NCI-H187 treated with DMSO at 0.1 percent for 48 hours (cell line): Measurements from ENCODE around the gene GNB3.

ENCODE experiments used
- DNase-seq: peaks from one replicate; lab custom pipeline; 2025; lab: John Stamatoyannopoulos, UW

The GNB3 gene

DNA sequence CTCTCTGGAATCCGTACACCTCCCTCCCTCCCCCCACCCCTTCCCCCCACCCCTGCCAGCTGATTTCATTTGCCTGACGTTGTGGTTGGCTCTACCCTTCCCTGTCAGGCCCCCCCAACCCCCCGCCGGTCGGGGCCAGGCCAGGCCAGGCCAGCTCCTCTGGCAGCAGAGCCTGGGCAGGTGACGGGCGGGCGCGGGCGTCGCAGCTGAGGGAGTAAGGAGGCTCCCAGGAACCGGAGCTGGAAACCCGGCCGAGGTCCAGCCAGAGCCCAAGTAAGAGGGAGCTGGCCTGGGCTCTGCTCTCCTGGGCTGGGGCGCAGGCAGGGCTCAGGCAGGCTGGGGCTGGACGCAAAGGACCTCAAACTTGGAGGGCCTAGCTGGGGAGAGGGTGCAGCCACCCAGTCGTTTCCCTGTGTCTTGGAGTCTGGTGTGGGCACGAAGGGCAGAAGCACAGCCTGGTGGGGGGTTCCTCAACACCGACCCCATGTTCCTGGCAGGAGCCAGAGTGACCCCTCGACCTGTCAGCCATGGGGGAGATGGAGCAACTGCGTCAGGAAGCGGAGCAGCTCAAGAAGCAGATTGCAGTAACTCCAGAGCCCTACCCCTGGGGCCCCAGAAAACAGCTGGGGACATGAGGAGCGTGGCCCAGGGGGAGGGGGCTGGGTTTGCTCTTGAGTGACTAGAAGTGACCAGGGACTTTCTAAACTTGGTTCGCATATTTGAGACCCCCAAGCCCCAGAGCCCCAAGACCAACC, at the start of gene GNB3:
GNB3 (plus strand) TSS at position 165 of the 755 bp plus-strand sequence; CDS start at position 528, 363 bp downstream.
- DNase-seq = no peak

DNA sequence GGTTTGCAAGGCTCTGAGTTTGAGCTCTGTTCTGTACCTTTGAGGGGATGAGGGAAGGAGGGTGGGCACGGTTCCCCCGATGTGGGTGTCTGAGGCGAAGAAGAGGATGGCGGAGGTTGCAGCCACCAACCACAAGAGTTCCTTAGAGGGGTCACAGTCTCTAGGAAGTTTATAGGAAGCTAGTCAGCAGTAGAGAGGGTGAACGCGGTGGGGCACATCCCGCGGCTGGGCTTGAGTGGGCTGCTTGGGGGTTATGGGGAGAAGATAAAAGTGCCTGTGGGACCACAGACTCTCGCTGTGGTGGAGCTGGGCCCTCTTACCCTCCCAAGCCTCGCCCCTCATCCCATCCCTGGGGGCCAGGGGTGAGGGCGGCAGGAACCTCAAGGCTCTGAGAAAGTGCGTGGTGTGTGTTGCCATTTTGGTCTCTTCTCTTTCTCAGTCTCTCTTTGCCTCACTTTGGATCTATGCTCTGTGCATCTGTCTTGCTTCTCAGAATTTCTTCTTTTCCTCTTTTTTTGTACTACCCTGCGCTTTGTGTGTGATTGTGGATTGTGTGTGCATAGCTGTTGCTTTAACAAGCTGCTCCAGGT, 48.7 kb upstream of the GNB3 start:
- DNase-seq = no peak

DNA sequence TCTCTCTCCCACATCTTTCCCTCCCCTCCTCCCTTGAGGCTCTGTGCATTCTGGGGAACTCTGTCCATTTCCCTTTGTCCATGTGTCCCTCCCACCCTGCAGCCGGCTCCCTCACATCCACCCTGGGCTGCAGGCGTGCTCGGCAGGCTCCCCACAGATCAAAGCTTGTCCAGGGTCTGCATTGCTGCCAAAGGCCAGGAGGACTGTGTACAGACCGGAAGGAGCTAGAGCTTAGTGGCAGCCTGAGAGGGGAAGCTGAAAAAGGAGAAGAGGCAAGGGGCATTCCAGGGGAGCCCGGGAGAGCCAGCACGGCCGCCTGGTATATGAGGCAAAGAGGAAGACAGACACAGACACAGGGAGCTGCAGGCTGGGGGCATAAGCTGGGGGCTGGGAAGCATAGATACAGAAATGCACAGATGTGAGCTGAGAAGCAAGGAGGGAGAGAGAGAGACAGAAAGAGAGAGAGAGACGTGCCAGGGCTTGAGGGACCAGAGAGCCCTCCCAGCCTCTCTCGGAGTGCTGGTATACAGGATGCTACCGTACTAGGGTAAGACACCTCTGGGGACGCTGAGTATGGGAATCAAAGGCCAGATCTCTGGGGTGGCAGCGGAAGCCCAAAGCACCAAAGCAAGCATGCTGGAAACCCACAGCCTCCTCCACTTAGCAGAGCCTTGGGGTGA, 48.1 kb upstream of the GNB3 start:
- no peak for DNase-seq

DNA sequence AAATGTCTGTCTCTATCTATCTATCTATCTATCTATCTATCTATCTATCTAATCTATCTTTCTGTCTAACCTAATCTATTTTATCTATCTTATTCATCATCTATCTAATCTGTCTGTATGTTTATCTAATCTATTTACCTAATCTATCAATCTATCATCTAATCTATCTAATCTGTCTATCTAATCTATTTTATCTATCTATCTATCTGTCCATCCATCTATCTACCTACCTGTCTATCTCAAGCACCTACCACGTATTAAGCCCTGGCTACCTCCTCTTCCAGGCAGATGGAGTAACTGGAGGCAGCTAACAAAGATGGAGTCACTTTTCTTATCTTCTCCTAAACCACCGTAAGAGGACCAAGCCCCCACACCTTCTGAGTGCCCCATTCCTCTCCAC, 45.6 kb upstream of the GNB3 start:
- no peak for DNase-seq

DNA sequence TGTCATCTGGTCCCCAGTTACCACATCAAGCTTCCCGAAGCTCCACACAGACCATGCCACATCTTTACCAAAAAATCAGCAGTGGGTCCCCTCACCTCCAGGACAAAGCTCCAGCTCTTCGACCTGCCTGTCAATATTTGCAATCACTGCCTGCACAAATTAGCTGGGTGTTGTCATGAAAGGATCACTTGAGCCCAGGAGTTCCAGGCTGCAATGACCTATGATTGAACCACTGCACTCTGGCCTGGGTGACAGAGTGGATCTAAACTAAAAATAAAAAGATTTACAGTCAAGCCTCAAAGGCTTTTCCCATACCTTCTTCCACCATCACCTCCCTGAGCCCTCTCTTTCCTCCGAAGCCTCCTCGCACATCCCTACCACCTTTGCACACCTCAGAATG, 44.1 kb upstream of the GNB3 start:
- no peak for DNase-seq

DNA sequence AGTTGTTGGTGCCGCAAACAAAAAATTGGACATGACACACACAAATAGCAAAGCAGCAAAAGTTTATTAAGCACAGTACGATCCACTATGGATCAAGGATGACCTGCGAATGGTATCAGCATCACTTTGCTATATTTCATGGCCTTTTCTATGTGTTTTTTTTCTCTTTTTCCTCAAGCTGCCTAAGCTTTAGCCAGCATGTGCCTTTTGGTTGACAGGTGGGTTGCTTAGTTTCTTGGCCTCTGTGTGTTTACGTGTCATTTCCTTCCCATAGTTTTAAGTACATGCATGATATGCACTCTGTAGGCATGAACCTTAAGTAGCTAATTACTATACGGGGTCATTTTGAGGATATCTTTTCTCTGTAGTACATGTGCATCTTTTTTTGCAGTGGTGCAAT, 41.6 kb upstream of the GNB3 start:
- no peak for DNase-seq

DNA sequence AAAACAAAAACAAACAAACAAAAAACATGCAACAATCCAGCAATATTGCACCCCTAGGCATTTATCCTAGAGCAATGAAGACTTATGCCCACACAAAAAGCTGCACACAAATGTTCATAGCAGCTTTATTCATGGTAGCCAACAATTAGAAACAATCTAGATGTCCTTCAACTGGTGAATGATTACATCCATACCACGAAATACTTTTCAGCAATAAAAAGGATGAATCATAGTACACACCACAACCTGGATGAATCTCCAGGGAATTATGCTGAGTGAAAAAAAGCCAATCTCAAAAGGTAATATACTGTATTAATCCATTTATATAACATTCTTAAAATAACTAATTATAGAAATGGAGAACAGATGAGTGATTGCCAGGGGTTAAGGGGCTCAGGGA, 33.6 kb upstream of the GNB3 start:
- no peak for DNase-seq

DNA sequence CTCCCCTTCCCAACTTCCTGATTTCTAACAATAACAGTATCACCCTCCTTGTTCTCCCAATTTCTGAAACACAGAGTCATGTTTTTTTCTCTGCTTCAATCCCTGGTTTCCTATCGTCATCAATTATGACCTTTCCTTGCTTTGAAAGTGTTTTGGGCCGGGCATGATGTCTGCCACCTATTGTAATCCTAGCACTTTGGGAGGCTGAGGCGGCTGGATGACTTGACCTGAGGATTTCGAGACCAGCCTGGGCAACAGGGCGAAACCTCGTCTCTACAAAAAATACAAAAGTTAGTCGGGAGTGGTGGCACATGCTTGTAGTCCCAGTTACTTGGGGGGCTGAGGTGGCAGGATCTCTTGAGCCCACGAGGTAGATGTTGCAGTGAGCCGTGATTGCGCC, 31.7 kb upstream of the GNB3 start:
- no peak for DNase-seq

DNA sequence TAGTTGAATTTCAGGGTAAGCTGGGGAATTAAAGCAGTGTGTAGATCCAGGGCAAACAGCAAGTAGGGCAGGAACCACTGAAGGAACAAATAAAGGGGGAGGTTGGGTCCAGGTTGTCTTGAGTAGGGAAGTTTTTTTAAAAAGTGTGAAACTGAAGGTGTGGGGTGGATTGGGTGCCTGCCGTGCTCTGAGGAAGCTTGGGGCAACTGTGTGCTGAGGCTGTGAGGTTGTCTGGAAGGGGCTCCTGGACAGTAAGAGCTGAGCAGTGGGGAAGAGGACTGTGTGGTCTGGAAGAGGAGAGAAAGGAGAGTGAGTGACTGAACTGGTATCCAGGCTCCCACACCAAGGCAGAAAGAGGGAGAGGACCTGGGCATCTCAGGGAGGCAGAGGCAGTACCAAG, 30.0 kb upstream of the GNB3 start:
- no peak for DNase-seq

DNA sequence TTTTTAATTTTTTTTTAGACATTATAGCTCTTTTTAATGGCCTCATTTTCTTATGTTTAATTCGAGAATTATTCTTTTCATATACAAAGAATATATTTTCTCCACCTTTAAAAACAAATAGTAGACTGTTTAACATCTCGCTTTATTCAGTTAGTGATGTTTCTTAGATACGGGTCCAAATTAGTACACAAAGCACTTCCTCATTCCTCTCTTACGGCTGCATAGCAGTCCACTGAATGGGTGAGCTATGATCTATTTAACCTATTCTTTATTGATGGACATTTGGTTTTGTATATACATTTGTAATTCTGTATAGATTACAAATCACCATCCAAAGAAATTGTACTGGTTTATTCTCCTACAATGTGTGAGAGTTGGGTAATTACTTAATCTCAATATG, 27.4 kb upstream of the GNB3 start:
- DNase-seq = no peak

DNA sequence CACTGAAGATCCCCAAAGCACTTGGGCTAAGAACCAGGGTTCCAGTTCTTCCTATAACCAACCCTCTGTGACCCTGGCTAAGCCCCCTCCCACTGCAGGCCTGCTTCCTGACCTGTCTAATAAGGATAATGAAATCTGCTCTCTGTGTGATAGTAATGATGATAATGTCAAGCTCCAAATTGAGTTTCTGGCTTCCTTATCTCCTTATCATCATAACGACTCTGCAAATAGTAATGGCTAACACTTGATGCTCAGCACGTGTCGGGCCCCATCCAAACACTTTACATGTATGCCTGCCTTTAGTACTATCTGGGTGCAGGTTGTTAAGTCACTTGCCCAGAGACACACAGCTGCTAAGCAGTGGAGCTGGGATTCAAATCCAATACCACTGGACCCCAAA, 24.1 kb upstream of the GNB3 start:
- DNase-seq = no peak

DNA sequence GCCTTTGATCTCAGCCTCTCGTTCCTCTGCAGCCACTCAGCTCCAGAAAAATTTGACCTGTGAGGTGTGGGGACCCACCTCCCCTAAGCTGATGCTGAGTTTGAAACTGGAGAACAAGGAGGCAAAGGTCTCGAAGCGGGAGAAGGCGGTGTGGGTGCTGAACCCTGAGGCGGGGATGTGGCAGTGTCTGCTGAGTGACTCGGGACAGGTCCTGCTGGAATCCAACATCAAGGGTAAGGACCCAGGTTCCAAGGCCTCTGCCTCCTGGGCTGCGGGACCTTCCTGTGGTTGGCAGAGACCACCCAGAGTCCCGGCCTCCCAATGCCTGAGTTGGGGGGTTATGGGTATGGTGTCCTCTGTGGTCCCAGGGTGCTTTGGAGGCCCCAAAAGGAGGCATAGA, 23.6 kb upstream of the GNB3 start:
- DNase-seq = no peak

DNA sequence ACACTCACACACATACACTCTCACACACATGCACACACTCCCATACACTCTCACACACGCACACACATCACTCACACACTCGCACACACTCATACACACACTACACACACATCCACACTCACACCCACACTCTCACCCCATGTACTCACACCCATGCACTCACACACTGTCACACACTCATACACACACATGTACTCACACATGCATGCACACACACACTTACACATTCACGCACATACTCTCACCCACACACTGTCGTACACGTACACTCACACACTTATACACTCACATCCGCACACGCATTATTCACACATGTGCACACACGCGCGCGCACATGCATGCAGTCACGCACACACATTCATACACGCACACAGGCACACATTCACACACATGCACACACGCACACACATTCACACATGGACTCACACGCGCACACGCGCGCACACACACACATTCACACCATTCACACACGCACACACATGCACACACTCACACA, 23.0 kb upstream of the GNB3 start:
- no peak for DNase-seq

DNA sequence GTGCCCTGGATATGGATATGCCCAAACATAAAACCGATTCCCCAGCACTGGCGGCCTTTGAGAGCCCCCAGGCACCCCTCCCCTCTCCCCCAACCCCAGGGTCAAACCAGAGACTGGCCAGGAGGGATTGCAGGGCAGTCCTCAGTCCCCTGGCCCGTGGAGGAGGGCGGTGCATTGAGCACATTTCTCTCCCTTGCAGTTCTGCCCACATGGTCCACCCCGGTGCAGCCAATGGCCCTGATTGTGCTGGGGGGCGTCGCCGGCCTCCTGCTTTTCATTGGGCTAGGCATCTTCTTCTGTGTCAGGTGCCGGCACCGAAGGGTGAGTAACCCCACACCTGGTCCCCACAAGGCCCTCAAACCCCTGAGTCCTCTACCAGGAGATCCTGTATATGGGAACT, 22.5 kb upstream of the GNB3 start:
- DNase-seq = no peak

DNA sequence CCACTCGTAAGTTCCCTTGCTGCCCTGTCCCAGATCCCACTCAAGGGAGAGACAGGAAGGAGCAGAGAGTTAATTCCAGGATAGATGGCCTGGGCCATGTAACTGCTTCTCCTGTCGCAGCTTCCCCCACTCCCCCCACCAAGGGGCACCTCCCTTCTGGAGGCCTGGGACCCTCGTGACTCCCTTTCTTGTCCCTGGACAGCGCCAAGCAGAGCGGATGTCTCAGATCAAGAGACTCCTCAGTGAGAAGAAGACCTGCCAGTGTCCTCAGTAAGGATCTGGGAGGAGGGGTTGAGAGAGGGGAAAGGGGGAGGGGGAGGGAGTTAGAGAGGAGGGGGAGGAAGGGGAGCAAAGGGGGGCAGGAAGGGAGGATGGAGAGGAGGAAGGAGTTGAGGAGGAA, 22.1 kb upstream of the GNB3 start:
- DNase-seq = no peak

DNA sequence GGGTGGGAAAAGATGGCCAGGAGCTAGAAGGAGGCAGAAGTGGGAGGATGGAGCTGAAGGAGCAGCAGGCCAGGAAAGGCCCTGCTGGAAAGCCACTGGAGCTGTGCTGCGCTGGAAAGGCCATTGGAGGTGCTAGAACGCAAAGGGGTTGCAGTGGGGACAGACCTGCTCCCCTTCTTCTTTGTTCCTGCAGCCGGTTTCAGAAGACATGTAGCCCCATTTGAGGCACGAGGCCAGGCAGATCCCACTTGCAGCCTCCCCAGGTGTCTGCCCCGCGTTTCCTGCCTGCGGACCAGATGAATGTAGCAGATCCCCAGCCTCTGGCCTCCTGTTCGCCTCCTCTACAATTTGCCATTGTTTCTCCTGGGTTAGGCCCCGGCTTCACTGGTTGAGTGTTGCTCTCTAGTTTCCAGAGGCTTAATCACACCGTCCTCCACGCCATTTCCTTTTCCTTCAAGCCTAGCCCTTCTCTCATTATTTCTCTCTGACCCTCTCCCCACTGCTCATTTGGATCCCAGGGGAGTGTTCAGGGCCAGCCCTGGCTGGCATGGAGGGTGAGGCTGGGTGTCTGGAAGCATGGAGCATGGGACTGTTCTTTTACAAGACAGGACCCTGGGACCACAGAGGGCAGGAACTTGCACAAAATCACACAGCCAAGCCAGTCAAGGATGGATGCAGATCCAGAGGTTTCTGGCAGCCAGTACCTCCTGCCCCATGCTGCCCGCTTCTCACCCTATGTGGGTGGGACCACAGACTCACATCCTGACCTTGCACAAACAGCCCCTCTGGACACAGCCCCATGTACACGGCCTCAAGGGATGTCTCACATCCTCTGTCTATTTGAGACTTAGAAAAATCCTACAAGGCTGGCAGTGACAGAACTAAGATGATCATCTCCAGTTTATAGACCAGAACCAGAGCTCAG, 21.4 kb upstream of the GNB3 start:
- DNase-seq = no peak

DNA sequence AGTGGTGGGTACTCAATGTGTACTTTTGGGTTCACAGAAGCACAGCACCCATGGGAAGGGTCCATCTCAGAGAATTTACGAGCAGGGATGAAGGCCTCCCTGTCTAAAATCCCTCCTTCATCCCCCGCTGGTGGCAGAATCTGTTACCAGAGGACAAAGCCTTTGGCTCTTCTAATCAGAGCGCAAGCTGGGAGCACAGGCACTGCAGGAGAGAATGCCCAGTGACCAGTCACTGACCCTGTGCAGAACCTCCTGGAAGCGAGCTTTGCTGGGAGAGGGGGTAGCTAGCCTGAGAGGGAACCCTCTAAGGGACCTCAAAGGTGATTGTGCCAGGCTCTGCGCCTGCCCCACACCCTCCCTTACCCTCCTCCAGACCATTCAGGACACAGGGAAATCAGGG, 20.6 kb upstream of the GNB3 start:
- DNase-seq = no peak

DNA sequence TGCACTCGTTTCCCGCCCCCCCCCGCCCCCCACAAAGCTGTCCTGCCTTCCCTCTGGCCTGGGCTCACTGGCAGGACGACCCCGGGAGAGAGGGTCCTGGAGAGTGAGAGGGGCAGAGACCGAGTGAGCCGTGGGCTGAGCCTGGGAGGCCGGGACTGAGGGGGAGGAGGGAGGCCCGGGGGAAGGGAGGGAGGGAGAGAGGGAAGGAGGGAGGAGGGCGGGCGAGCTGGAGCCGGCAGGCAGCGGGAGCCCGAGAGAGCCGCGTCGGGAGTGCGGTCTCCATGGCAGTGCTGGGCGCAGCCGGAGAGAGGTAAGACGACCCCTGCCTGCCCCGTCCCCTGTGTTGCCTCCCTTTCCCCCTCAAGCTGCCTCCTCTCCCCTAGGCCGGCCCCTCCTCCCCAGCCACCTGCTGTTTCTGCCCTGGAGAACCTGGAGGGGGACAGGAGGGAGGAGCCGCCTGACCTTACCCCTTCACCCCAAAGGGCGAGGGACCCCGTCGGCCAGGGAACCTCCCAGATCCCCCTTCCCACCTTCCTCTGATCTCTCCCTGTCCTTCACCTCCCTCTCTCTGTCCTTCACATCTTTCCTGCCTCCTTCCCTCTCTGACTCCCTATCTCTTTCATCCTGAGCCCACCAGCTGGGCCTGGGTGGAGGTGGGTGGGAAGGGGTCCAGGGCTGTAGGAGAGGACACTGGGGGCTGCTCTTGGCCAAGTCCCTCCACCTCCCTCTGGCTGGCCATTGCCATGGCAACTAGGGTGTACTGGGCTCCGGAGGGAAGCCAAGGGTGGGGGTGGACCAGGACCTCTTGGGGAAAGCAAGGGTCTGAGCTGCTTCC, 18.9 kb upstream of the GNB3 start, which contains the start of gene GPR162:
GPR162 (plus strand) TSS at position 231 of the 835 bp plus-strand sequence. CDS start 2,078 bp downstream, outside the sequence.
- peak; percentile 37 for DNase-seq

DNA sequence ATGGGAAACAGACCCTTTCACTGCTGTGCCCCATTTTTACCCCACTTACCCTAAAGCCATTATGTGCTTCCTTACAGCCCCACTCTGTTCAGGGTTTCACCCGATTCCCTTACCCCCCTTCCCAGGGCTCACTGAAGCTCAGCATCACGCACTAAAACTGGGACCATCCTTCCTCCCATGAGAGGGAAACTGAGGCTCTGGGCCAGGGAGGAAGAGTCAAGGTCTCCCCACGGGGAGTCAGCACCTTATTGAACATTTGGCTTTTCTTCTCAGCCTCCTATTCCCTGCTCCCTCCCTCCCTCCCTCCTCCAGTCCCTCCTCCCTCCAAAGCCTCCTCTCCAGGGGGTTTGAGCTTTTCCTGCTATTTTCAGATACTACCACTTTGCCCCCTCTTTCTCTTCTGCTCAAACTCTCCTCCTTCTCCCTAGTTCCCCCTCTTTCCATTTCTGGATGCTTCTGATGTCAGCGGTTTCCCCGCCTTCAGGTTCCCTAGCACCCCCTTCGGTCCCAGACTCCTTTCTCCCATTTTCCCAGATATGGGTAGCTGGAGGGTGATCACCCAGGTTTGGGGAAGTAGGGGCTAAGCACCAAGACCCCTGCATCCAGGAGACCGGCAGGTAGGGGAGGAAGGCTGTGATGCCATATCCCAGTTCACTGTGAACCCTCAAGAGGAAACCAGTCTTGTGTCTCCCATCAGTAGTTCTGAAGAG, 18.1 kb upstream of the GNB3 start:
- no peak for DNase-seq
